Measurements from ENCODE around the gene BRINP3.

Gene BRINP3

DNA sequence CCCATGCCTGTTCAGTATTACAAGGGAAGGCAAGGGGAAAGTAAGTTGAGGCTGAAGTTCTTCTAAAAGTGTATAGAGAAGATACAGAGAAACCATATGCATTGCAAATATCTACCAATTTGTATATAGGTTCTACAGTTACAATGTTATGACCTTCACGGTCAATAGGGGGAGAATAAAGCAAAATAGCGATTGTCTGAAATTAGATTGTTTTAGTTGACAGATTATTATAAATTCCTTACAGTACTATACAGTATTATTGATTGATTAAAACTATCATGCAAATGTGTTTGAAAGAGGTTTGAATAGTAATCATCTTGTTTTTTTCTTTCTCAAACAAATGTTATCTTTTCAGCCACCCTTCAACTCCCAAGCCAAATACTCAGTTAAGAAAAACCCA, 13.7 kb upstream of the BRINP3 start:
- no peaks in the 10 kb centered on the region for H3K27me3 ChIP-seq (replicated peaks)
- no peak for DNase-seq
- in situ Hi-C loops (cut with HindIII; ENCODE audit: low pct_ligation_motif_present, low sequenced_read_pairs): no loop called here
- no peak overlapping the region for H3K27ac ChIP-seq
- H3K4me3 ChIP-seq (ENCODE audit: low read depth, low read length): no peak overlapping the region
- TF ChIP-seq, protein P1, sequence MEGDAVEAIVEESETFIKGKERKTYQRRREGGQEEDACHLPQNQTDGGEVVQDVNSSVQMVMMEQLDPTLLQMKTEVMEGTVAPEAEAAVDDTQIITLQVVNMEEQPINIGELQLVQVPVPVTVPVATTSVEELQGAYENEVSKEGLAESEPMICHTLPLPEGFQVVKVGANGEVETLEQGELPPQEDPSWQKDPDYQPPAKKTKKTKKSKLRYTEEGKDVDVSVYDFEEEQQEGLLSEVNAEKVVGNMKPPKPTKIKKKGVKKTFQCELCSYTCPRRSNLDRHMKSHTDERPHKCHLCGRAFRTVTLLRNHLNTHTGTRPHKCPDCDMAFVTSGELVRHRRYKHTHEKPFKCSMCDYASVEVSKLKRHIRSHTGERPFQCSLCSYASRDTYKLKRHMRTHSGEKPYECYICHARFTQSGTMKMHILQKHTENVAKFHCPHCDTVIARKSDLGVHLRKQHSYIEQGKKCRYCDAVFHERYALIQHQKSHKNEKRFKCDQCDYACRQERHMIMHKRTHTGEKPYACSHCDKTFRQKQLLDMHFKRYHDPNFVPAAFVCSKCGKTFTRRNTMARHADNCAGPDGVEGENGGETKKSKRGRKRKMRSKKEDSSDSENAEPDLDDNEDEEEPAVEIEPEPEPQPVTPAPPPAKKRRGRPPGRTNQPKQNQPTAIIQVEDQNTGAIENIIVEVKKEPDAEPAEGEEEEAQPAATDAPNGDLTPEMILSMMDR (IDR thresholded peaks at IDR 0.05; ENCODE audit: low read depth, low read length, missing control alignments): no peak
- no peaks in the 10 kb centered on the region for H3K36me3 ChIP-seq (replicated peaks)

DNA sequence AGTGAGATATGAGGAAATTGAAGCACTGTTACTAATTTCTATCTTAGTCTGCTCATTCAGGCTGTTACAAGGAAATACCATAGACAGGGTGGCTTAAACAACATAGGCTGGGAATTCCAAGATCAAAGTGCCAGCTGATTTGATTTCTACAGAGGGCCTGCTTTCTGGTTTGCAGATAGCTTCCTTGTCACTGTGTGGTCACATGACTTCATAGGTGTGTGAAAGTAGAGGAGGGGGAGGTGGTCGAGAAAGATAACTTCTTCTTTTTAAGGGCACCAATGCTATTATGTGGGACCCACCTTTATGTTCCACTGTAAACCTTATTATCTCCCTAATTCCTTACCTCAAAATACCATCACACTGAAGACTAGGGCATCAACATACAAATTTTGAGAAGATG, 6.4 kb upstream of the BRINP3 start:
- H3K27me3 ChIP-seq (replicated peaks): no peaks in the 10 kb centered on the region
- in situ Hi-C loops (cut with HindIII; ENCODE audit: low pct_ligation_motif_present, low sequenced_read_pairs): no loop called here
- H3K36me3 ChIP-seq (replicated peaks): no peaks in the 10 kb centered on the region
- TF ChIP-seq, protein P1 (IDR thresholded peaks at IDR 0.05; ENCODE audit: low read depth, low read length, missing control alignments): no peak
- no peak for DNase-seq
- H3K27ac ChIP-seq: no peak overlapping the region
- H3K4me3 ChIP-seq (ENCODE audit: low read depth, low read length): no peak overlapping the region

DNA sequence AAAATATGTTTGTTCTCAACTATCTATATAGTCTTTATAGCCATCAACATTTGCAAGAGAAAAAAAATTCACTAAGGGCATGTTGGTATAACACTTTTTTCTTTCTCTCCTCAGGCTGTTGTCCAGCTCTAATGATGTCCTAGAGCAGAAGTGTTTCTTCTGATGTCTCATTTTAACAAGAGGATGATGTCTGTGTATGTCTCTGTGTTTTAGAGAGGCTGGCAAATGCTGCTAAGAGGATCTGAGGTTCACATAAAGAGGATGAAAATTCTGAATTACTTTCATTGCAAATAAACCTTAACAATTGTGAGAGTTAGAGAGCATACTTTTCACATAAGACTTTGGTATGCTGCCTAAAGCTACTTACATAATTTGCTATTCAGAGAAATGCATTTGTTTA, 2.6 kb upstream of the BRINP3 start:
- Histone ChIP-seq H3K27ac (no peak overlapping the region), H3K27me3 (replicated peaks) (no peaks in the 10 kb centered on the region), H3K4me3 (ENCODE audit: low read depth, low read length) (no peak overlapping the region), H3K36me3 (replicated peaks) (no peaks in the 10 kb centered on the region)
- TF ChIP-seq, protein P1 (IDR thresholded peaks at IDR 0.05; ENCODE audit: low read depth, low read length, missing control alignments): no peak
- no peak for DNase-seq
- in situ Hi-C loops (cut with HindIII; ENCODE audit: low pct_ligation_motif_present, low sequenced_read_pairs): no loop called here

DNA sequence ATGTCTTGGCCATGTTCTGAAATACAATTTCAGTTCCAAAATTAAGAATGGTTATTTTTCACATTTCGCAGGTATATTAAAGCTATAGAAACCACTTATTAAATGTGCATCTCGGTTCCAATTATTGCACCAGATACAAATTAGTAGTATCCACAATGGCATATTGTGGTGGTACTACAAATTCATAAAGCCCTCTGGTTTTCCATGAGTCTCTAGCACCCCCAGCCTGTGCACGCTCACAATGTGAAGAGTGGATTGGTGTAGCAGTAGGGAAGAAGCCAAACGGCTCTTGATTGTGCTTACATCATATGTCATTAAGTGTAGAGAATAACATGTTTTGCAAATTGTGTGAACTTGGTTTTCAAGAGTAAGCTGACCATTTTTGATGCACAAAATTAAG, 1.9 kb upstream of the BRINP3 start:
- H3K4me3 ChIP-seq (ENCODE audit: low read depth, low read length): no peak overlapping the region
- DNase-seq: no peak
- no peak overlapping the region for H3K27ac ChIP-seq
- in situ Hi-C loops (cut with HindIII; ENCODE audit: low pct_ligation_motif_present, low sequenced_read_pairs): no loop called here
- H3K27me3 ChIP-seq (replicated peaks): no peaks in the 10 kb centered on the region
- TF ChIP-seq, protein P1 (IDR thresholded peaks at IDR 0.05; ENCODE audit: low read depth, low read length, missing control alignments): no peak
- H3K36me3 ChIP-seq (replicated peaks): no peaks in the 10 kb centered on the region

DNA sequence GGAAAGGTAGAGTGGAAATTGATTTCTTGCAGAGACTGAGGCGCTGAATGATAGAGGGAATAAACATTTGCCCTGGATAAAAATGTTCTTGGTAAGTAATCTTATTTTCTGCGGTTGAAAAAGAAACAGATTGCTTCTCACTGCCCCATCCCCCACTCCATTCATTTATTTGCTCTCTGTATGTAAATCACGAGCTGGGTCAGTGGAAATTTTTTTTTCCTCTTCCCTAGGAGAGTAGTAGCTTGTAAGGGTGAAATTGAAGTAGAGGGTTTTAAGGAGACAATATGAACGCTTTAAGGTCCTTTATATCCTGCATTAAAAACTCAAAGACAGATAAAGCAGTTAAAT, 1.4 kb upstream of the BRINP3 start:
- peak overlapping the region; percentile 59 for H3K4me3 ChIP-seq (ENCODE audit: low read depth, low read length)
- H3K27me3 ChIP-seq (replicated peaks): no peaks in the 10 kb centered on the region
- DNase-seq: no peak
- TF ChIP-seq, protein P1 (IDR thresholded peaks at IDR 0.05; ENCODE audit: low read depth, low read length, missing control alignments): no peak
- H3K36me3 ChIP-seq (replicated peaks): no peaks in the 10 kb centered on the region
- in situ Hi-C loops (cut with HindIII; ENCODE audit: low pct_ligation_motif_present, low sequenced_read_pairs): no loop called here
- H3K27ac ChIP-seq: no peak overlapping the region

DNA sequence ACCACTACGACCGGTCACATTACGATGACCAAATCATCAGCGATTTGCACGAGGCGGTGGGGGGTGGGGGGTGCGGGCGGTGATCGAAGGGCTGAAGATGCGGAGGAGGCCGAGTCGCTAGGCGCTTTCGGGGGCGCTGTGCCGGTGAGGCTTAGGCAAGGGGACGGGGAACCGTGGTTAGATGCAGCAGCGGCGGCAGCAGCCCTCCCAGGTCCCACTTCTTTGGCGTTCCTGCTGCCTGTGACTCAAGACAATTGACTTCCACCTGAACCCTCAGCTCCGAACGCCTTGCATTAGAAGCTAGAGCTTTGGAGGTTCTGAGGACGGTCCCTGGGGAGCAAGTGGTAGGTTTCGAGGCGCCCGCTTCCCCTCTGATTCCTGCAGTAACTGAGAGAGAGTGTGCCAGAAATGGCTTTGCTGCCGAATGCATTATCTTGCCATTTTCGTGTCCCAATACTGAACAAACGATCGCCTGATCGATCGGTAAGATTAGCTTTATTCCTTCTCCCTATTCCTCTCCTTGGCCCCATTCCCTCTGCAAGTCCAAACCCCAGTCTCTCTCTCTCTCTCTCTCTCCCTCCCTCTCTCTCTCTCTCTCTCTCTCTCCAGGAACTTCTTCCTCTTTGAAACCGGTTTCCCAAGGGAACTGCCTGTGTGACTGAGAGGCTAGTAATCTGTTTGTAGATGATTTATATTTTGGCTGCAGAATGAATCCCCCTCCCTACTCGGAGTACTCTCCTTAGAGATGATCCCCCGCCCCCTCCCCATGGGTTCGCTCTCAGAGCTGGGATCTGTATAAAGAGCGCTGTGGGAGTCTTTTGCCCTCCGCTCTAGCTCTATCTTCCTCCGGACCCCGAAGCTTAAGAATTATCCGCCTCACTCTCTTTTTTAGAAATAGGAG, 735 bp upstream of the BRINP3 start:
- TF ChIP-seq, protein P1 (IDR thresholded peaks at IDR 0.05; ENCODE audit: low read depth, low read length, missing control alignments): peak; percentile 28
- in situ Hi-C loops (cut with HindIII; ENCODE audit: low pct_ligation_motif_present, low sequenced_read_pairs): no loop called here
- DNase-seq: no peak
- Histone ChIP-seq H3K27ac (no peak overlapping the region), H3K36me3 (replicated peaks) (no peaks in the 10 kb centered on the region), H3K4me3 (ENCODE audit: low read depth, low read length) (peak overlapping the region; percentile 59), H3K27me3 (replicated peaks) (no peaks in the 10 kb centered on the region)

Measured in brain microvascular endothelial cell (primary cell).